ENCODE measurements around the gene GFPT1.

DNA sequence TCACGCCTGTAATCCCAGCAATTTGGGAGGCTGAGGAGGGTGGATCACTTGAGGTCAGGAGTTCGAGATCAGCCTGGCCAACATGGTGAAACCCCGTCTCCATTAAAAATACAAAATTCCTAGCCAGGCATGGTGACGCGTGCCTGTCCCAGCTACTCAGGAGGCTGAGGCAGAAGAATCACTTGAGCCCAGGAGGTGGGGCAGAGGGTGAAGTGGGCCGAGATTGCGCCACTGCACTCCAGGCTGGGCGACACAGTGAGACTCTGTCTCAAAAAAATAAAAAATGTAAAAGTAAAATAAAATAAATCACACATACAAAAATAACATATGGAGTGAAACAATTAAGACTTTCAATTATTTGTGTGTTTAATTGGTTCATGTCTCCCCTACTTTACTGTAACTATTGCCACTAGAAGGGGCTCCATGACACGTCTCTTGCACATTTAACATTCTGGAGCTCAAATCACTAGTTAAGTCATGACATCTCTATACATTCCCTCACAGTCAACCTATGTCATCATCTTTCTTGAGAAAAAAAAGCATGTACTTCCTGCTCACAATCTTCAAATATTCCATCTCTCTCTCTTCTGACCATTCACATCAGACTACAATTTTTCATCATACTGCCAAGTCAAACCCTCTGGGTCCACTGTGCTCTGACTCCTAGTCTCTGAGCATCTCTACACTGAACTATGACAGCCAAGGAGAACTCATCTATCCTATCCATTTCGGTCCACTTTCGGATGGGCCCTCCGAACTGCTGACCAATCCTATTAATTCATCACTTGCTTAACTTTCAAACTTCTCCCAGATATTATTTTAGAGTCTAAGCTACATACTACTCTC, 6.7 kb downstream of the GFPT1 start:
- no peak for TF ChIP-seq EZH2phosphoT487 (IDR thresholded peaks at IDR 0.05; ENCODE audit: borderline replicate concordance)
- TF ChIP-seq, protein P1, sequence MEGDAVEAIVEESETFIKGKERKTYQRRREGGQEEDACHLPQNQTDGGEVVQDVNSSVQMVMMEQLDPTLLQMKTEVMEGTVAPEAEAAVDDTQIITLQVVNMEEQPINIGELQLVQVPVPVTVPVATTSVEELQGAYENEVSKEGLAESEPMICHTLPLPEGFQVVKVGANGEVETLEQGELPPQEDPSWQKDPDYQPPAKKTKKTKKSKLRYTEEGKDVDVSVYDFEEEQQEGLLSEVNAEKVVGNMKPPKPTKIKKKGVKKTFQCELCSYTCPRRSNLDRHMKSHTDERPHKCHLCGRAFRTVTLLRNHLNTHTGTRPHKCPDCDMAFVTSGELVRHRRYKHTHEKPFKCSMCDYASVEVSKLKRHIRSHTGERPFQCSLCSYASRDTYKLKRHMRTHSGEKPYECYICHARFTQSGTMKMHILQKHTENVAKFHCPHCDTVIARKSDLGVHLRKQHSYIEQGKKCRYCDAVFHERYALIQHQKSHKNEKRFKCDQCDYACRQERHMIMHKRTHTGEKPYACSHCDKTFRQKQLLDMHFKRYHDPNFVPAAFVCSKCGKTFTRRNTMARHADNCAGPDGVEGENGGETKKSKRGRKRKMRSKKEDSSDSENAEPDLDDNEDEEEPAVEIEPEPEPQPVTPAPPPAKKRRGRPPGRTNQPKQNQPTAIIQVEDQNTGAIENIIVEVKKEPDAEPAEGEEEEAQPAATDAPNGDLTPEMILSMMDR (conservative IDR thresholded peaks at IDR 0.05; ENCODE audit: low read length), result no peak

Measured in Loucy (cell line).